ENCODE data around the gene SRP14. TPM values are rescaled to one million over a fixed set of nuclear protein-coding genes. Genes with fewer than 3 reads are reported as not detected.
A peak's percentile ranks its signal among the peaks of the same experiment; 100 is the strongest.
"Not testable (repeated sequence)": the region's sequence is repeated elsewhere in the genome, so short reads cannot be mapped to it uniquely, and the experiment has no call there.

SRP14 gene
- total RNA-seq, 1 donor from 2014 or later: 144 TPM

DNA sequence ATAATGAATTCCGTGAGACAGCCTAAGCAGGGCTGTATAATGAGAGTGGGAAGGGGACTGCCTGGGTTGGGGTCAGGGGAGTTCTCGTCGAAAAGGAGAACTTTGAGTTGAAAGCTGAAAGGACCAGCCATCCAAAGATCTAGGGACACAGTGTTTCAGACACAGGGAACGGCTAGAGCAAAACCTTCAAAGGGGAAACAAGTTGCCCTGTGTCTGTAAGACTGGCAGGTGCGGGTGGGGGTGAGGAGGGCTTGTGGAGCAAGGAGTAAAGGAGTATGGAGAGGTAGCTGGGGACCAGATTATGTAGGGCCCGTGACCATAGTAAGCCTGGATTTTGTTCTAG is 1.3 kb upstream of the SRP14 start:
- H3K4me1 Mint-ChIP-seq (ENCODE audit: low read depth): peaks cover 43% of the 10 kb centered on the region
- H3K9me3 Mint-ChIP-seq (ENCODE audit: low read depth): no peaks in the 10 kb centered on the region
- DNase-seq (ENCODE audit: low spot score): no peak
- peak overlapping the region; percentile 43 for H3K4me3 Mint-ChIP-seq (ENCODE audit: unreplicated experiment)
- H3K27ac Mint-ChIP-seq (ENCODE audit: unreplicated experiment): no peak overlapping the region
- TF ChIP-seq, protein P1, sequence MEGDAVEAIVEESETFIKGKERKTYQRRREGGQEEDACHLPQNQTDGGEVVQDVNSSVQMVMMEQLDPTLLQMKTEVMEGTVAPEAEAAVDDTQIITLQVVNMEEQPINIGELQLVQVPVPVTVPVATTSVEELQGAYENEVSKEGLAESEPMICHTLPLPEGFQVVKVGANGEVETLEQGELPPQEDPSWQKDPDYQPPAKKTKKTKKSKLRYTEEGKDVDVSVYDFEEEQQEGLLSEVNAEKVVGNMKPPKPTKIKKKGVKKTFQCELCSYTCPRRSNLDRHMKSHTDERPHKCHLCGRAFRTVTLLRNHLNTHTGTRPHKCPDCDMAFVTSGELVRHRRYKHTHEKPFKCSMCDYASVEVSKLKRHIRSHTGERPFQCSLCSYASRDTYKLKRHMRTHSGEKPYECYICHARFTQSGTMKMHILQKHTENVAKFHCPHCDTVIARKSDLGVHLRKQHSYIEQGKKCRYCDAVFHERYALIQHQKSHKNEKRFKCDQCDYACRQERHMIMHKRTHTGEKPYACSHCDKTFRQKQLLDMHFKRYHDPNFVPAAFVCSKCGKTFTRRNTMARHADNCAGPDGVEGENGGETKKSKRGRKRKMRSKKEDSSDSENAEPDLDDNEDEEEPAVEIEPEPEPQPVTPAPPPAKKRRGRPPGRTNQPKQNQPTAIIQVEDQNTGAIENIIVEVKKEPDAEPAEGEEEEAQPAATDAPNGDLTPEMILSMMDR (IDR thresholded peaks at IDR 0.05): no peak
- H3K36me3 Mint-ChIP-seq (ENCODE audit: low read depth): peaks cover 9% of the 10 kb centered on the region
- no peaks in the 10 kb centered on the region for H3K27me3 Mint-ChIP-seq (ENCODE audit: low read depth)

DNA sequence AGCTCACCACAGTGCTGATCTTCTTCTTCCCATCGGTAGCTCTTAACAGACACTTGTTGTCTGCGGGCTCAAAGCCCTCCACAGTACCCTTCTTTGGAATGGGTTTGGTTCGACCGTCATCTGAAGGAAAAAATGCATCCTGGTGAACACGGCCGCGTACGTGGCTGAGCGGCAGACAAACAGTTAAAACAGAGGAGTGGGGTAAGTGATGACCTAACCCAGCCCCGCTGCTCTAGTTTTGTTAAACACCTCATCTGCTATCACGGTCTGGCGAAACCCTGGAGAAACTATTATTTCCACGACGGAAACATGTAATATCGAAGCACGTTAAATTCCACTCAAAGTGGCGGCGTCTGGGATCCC is 725 bp downstream of the SRP14 start:
- Mint-ChIP-seq H3K27me3 (ENCODE audit: low read depth) (no peaks in the 10 kb centered on the region), H3K4me1 (ENCODE audit: low read depth) (peaks cover 34% of the 10 kb centered on the region), H3K36me3 (ENCODE audit: low read depth) (peaks cover 17% of the 10 kb centered on the region), H3K4me3 (ENCODE audit: unreplicated experiment) (peak overlapping the region; percentile 89), H3K9me3 (ENCODE audit: low read depth) (no peaks in the 10 kb centered on the region), H3K27ac (ENCODE audit: unreplicated experiment) (peak overlapping the region; percentile 99)
- TF ChIP-seq, protein P1 (IDR thresholded peaks at IDR 0.05): no peak
- DNase-seq (ENCODE audit: low spot score): no peak

DNA sequence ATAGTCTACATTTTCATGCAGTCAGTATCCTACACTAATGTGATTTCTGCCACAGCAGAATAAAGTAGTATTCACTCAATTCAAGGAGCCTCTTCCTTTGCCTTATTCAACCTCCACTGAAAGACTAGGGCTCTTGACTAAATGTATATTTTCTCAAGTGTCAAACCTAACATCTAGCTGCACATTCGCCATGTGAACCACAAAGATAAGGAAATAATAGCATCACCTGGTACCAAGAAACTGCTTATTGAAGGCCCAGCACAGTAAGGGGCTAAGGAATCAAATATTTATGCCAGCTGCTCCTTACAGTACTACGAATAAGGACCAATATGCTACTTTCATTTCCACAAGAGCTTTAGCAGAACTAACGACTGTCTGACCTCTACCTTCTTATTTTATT is 1.3 kb downstream of the SRP14 start:
- DNase-seq (ENCODE audit: low spot score): no peak
- Mint-ChIP-seq H3K4me3 (ENCODE audit: unreplicated experiment) (peak overlapping the region; percentile 89), H3K4me1 (ENCODE audit: low read depth) (peaks cover 34% of the 10 kb centered on the region), H3K9me3 (ENCODE audit: low read depth) (no peaks in the 10 kb centered on the region), H3K27ac (ENCODE audit: unreplicated experiment) (peak overlapping the region; percentile 99), H3K36me3 (ENCODE audit: low read depth) (peaks cover 20% of the 10 kb centered on the region), H3K27me3 (ENCODE audit: low read depth) (no peaks in the 10 kb centered on the region)
- TF ChIP-seq, protein P1 (IDR thresholded peaks at IDR 0.05): no peak

DNA sequence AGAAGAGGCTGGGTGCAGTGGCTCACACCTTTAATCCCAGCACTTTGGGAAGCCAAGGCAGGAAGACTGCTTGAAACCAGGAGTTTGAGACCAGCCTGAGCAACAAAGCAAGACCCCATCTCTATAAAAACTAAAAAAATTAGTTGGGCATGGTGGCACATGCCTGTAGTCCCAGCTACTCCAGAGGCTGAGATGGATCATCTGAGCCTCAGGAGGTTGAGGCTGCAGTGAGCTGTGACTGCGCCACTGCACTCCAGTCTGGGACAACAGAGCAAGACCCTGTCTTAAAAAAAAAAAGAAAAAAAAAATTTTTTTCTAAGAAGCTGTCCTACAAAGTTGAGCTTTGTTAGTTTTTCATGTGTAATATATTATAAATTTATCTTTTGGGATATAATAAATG is 3.8 kb downstream of the SRP14 start:
- peaks cover 29% of the 10 kb centered on the region for H3K36me3 Mint-ChIP-seq (ENCODE audit: low read depth)
- H3K27ac Mint-ChIP-seq (ENCODE audit: unreplicated experiment); H3K9me3 Mint-ChIP-seq (ENCODE audit: low read depth); H3K27me3 Mint-ChIP-seq (ENCODE audit: low read depth); H3K4me3 Mint-ChIP-seq (ENCODE audit: unreplicated experiment); DNase-seq (ENCODE audit: low spot score): not testable (repeated sequence)
- peaks cover 31% of the 10 kb centered on the region for H3K4me1 Mint-ChIP-seq (ENCODE audit: low read depth)

DNA sequence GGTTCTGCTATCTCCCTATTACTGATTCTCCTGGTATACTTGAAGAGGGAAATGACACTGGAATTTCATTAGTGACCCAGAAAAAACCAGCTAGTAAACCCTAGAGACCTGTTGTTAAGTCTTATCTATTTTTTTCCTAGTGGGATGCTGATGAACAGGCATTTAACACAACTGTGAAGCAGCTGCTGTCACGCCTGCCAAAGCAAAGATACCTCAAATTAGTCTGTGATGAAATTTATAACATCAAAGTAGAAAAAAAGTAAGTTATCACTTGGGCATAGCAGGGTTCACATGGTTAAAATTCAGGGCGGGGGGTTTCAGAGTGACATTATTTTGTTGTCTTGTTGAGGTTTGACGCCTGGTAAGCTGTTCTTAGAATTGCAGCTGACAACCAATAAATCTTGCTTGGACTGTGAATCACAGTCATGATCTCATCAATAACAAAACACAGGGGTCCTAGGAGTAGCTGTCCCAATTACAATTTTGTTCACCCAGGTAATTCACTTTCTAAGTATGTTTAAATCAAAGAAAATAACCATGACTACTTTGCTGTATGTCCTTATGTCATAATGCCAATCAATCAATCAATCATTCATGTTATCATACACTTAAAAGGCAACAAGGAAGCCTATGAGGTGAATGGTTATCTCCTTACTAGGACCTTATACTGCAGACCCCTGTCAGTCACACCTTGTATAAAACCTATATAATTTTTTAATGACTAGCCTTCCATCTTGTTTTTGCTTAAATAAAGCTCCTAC is 4.6 kb downstream of the SRP14 start:
- Mint-ChIP-seq H3K4me1 (ENCODE audit: low read depth) (peaks cover 26% of the 10 kb centered on the region), H3K27me3 (ENCODE audit: low read depth) (no peaks in the 10 kb centered on the region), H3K9me3 (ENCODE audit: low read depth) (no peaks in the 10 kb centered on the region), H3K27ac (ENCODE audit: unreplicated experiment) (peak overlapping the region; percentile 4), H3K4me3 (ENCODE audit: unreplicated experiment) (no peak overlapping the region), H3K36me3 (ENCODE audit: low read depth) (peaks cover 34% of the 10 kb centered on the region)
- no peak for DNase-seq (ENCODE audit: low spot score)
- TF ChIP-seq, protein P1 (IDR thresholded peaks at IDR 0.05): no peak
